ENCODE results near the gene FGFRL1. TPM values are rescaled to one million over a fixed set of nuclear protein-coding genes. Genes with fewer than 3 reads are reported as not detected.

FGFRL1 gene
- polyA plus RNA-seq, 2 of the 4 experiments (the other 2 are of a cell fraction): 4.7 to 11.2 TPM

DNA sequence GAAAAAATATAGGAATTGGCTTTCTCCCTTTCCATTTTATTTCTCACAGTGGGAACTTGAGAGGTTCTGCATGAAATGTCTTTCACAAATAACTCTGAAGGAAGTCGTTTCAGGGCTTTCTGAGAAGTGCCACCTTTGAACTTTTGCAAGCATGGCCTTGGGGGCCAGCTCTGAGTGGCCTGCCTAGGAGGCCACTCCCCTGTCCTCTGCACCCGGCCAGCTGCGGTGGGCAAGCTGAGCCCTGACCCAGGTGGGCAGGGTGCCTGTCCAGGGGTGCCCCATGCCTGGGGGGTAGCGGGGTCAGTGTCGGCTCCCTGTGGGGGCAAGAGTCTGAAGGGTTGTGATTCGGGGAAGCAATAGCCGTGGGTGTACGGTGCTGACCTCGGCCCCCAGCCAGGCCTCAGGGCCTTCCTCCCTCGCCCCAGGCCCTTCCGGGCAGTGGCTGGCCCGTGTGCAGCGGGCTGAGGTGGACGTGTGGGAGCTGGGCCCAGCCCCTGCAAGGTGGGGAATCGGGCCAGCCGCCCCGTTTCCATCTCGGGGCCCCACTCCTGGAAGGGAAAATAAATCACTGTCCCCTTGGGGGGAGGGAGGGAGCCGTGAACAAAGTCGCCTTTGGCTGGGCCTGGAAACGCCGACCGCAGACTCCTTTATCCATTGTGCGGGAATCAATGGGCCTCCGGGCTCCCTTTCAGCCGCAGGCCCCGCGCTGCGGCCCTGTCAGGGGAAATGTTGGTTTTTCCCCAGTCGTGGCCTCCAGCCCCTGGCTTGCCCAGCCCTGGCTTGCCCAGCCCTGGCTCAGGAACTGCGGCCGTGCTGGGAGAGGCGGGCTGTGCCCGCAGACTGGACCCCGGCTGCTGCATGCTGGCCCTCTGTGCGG is 3.1 kb downstream of the FGFRL1 start:
- ATAC-seq: no peak
- FAIRE-seq: no peak

DNA sequence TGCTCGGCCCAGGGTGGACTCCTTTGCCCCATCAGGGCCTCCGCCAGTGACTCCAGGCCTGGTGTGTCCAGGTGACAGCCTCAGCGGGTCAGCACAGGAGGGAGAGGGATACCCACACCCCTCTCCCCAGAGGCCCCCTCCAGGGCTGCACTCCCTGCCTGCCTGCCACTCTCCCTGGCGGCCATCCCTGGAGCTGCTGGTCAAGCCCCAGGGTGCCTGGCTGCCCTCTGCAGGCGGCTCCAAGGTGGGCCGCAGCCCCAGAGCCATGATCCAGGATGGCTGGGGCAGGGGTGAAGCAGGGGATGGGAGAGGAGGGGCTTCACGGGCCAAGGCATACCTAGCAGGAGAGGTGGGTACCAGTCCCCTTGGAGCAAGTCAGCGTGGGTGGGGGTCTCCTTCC is 3.8 kb downstream of the FGFRL1 start:
- POLR2A ChIA-PET: no interaction called here
- DNase-seq (ENCODE audit: low read depth in 1 of 2, low spot score in 1 of 2) (no peak), FAIRE-seq (no peak), ATAC-seq (no peak)
- Histone ChIP-seq H3K9me3 (no peaks in the 10 kb centered on the region), H3K4me2 (no peak overlapping the region), H3K27ac (no peak overlapping the region), H3K4me1 (peaks cover 8% of the 10 kb centered on the region), H3K4me3 (no peak overlapping the region)
- CTCF ChIA-PET: no interaction called here
- no CpG with 5 or more reads among the region's 8 CpGs for WGBS (ENCODE audit: missing lambda C conversion rate)
- no peak for TF ChIP-seq FOSL2 (IDR thresholded peaks at IDR 0.05)
- no peak for TF ChIP-seq FOSL2 (CRISPR knock-in tag; IDR thresholded peaks at IDR 0.05)
- no peak for TF ChIP-seq CEBPB (IDR thresholded peaks at IDR 0.05)
- no peak for TF ChIP-seq SMC3 (IDR thresholded peaks at IDR 0.05)

More for the DNA sequence above, 3.1 kb downstream of the FGFRL1 start:
- ChIA-PET CTCF (no interaction called here), POLR2A (no interaction called here)
- no peak overlapping the region for H3K4me3 ChIP-seq
- H3K9me3 ChIP-seq: no peaks in the 10 kb centered on the region
- no peak overlapping the region for H3K27ac ChIP-seq
- no peak overlapping the region for H3K4me2 ChIP-seq
- WGBS (ENCODE audit: missing lambda C conversion rate): 87% methylated on average over 19 of the region's 36 CpGs
- TF ChIP-seq ZSCAN20 (CRISPR knock-in tag; IDR thresholded peaks at IDR 0.05) (no peak), CHD2 (IDR thresholded peaks at IDR 0.05; ENCODE audit: low read length, partially characterized antibody) (no peak), POLR2AphosphoS2 (conservative IDR thresholded peaks at IDR 0.05; ENCODE audit: low read length) (no peak), RNF2 (IDR thresholded peaks at IDR 0.05; ENCODE audit: borderline replicate concordance, low read depth) (no peak)
- TF ChIP-seq, protein P1, sequence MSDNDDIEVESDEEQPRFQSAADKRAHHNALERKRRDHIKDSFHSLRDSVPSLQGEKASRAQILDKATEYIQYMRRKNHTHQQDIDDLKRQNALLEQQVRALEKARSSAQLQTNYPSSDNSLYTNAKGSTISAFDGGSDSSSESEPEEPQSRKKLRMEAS (IDR thresholded peaks at IDR 0.05): no peak
- H3K4me1 ChIP-seq: peaks cover 9% of the 10 kb centered on the region
- DNase-seq (ENCODE audit: low read depth in 1 of 2, low spot score in 1 of 2): no peak

DNA sequence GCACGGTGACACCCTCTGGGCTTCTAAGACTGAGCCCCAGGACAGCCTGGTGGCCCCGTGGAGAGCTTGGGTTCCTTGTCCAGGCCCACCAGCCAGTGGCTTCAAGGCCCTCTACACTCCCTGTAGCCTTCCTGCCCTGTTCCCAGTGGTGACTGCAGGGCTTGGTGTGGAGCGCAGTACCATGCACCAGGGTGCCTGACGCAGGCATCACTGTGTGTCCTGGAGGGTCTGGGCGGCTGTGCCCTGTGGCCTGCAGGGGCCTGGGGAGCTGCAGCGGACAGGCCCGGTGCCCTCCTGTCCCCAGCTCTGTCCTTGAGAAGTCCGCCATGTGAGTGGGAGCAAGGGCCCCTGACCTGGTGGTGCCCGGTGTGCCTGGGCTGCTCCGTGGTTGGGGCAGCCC is 4.3 kb downstream of the FGFRL1 start:
- WGBS (ENCODE audit: missing lambda C conversion rate): 100% methylated on average over 3 of the region's 10 CpGs
- DNase-seq (ENCODE audit: low read depth in 1 of 2, low spot score in 1 of 2) (no peak), ATAC-seq (no peak), FAIRE-seq (no peak)
- no peak for TF ChIP-seq KDM1A (IDR thresholded peaks at IDR 0.05; ENCODE audit: low read depth)
- no peak for TF ChIP-seq JUN (IDR thresholded peaks at IDR 0.05)
- TF ChIP-seq POLR2A (IDR thresholded peaks at IDR 0.05; ENCODE audit: low read length): no peak
- no peaks in the 10 kb centered on the region for H3K9me3 ChIP-seq
- no peak overlapping the region for H3K4me2 ChIP-seq
- H3K27ac ChIP-seq: no peak overlapping the region
- ChIA-PET POLR2A (no interaction called here), CTCF (no interaction called here)
- peaks cover 3% of the 10 kb centered on the region; the same call in 2 of the 3 replicates for H3K4me1 ChIP-seq
- H3K4me3 ChIP-seq: no peak overlapping the region

DNA sequence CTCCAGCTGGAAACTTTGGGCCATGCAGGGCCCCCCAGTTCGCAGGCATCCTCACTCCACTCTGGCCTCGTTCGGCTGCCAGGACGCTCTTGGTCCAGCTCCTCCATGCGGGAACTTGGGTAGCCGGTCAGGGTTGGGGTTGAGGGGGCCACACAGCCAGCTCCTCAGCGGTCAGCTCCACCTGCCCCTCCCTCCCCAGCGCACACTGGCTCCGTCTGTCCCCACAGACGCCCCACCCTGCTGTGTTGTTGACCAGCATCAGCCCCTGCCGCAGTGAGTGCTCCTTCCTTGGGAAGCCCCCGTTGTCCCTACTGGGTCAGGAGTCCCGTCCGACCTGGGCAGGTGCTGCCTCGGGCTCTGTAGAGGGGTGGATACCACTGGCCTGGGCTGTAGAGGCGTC is 5.8 kb downstream of the FGFRL1 start:
- TF ChIP-seq NPAS2 (CRISPR knock-in tag; IDR thresholded peaks at IDR 0.05; ENCODE audit: borderline replicate concordance) (no peak), FOXS1 (CRISPR knock-in tag; IDR thresholded peaks at IDR 0.05) (no peak)
- DNase-seq (ENCODE audit: low read depth in 1 of 2, low spot score in 1 of 2) (no peak), ATAC-seq (no peak), FAIRE-seq (no peak)
- ChIA-PET CTCF (no interaction called here), POLR2A (no interaction called here)
- Histone ChIP-seq H3K27ac (no peak overlapping the region), H3K4me3 (no peak overlapping the region), H3K4me1 (no peaks in the 10 kb centered on the region), H3K9me3 (no peaks in the 10 kb centered on the region), H3K4me2 (no peak overlapping the region)
- WGBS (ENCODE audit: missing lambda C conversion rate): 86% methylated on average over 9 of the region's 16 CpGs

DNA sequence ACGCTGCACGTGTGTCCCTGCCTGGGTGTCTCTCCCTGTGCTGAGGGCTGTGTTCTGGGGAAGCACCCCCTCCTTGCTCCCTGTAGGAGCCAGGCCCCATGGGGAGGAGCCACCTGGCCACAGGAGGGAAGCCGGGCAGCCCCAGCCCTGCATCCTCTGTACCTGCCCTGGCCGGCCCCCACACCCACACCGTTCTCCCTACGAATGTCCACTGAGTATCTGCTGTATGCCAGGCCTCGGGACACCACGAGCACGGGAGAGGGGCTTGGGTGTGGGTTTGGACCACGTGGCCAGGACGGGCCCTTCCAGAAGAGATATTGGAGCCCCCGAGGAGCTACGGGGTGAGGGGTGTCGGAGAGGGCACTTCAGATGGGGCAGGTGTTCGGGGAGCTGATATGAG is 6.3 kb downstream of the FGFRL1 start:
- no peak for DNase-seq (ENCODE audit: low read depth in 1 of 2, low spot score in 1 of 2)
- 91% methylated on average over 11 of the region's 15 CpGs for WGBS (ENCODE audit: missing lambda C conversion rate)
- TF ChIP-seq HEYL (CRISPR knock-in tag; IDR thresholded peaks at IDR 0.05) (no peak), ESRRA (IDR thresholded peaks at IDR 0.05; ENCODE audit: borderline replicate concordance, low read length) (no peak), RNF2 (IDR thresholded peaks at IDR 0.05; ENCODE audit: borderline replicate concordance, low read depth) (no peak), FOSB (CRISPR knock-in tag; IDR thresholded peaks at IDR 0.05) (no peak), BHLHE40 (IDR thresholded peaks at IDR 0.05; ENCODE audit: low read depth, low read length) (no peak), ZC3H11A (IDR thresholded peaks at IDR 0.05) (no peak), RARB (CRISPR knock-in tag; IDR thresholded peaks at IDR 0.05) (no peak), POLR2AphosphoS2 (conservative IDR thresholded peaks at IDR 0.05; ENCODE audit: low read length) (no peak), TP53 (CRISPR knock-in tag; IDR thresholded peaks at IDR 0.05) (no peak)
- TF ChIP-seq, protein P2, sequence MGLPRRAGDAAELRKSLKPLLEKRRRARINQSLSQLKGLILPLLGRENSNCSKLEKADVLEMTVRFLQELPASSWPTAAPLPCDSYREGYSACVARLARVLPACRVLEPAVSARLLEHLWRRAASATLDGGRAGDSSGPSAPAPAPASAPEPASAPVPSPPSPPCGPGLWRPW (IDR thresholded peaks at IDR 0.05): no peak
- TF ChIP-seq, protein P3, sequence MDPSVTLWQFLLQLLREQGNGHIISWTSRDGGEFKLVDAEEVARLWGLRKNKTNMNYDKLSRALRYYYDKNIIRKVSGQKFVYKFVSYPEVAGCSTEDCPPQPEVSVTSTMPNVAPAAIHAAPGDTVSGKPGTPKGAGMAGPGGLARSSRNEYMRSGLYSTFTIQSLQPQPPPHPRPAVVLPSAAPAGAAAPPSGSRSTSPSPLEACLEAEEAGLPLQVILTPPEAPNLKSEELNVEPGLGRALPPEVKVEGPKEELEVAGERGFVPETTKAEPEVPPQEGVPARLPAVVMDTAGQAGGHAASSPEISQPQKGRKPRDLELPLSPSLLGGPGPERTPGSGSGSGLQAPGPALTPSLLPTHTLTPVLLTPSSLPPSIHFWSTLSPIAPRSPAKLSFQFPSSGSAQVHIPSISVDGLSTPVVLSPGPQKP (IDR thresholded peaks at IDR 0.05; ENCODE audit: low read depth, low read length): no peak
- TF ChIP-seq, protein P1 (IDR thresholded peaks at IDR 0.05): no peak
- TF ChIP-seq, protein P4, sequence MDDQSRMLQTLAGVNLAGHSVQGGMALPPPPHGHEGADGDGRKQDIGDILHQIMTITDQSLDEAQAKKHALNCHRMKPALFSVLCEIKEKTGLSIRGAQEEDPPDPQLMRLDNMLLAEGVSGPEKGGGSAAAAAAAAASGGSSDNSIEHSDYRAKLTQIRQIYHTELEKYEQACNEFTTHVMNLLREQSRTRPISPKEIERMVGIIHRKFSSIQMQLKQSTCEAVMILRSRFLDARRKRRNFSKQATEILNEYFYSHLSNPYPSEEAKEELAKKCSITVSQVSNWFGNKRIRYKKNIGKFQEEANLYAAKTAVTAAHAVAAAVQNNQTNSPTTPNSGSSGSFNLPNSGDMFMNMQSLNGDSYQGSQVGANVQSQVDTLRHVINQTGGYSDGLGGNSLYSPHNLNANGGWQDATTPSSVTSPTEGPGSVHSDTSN (IDR thresholded peaks at IDR 0.05): no peak
- TF ChIP-seq, protein P5, sequence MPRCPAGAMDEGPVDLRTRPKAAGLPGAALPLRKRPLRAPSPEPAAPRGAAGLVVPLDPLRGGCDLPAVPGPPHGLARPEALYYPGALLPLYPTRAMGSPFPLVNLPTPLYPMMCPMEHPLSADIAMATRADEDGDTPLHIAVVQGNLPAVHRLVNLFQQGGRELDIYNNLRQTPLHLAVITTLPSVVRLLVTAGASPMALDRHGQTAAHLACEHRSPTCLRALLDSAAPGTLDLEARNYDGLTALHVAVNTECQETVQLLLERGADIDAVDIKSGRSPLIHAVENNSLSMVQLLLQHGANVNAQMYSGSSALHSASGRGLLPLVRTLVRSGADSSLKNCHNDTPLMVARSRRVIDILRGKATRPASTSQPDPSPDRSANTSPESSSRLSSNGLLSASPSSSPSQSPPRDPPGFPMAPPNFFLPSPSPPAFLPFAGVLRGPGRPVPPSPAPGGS (IDR thresholded peaks at IDR 0.05): no peak
- H3K4me3 ChIP-seq: no peak overlapping the region
- ChIA-PET POLR2A (no interaction called here), CTCF (no interaction called here)
- H3K27ac ChIP-seq: no peak overlapping the region
- no peaks in the 10 kb centered on the region for H3K9me3 ChIP-seq
- H3K4me1 ChIP-seq: no peaks in the 10 kb centered on the region
- no peak for FAIRE-seq
- no peak overlapping the region for H3K4me2 ChIP-seq
- ATAC-seq: no peak
